ENCODE data around the gene CNGA3. TPM values are rescaled to one million over a fixed set of nuclear protein-coding genes. Genes with fewer than 3 reads are reported as not detected.
"Not testable (repeated sequence)": the region's sequence is repeated elsewhere in the genome, so short reads cannot be mapped to it uniquely, and the experiment has no call there.

The CNGA3 gene
- total RNA-seq, 2 experiments from 2014 or later: not detected

GRCh38 chr2:98394595-98395153 is 48.4 kb downstream of the CNGA3 start:
- H3K27me3 Mint-ChIP-seq (ENCODE audit: low read depth): peaks cover 8% of the 10 kb centered on the region
- CTCF ChIA-PET: no interaction called here
- no peak overlapping the region for H3K27ac Mint-ChIP-seq
- H3K36me3 Mint-ChIP-seq (ENCODE audit: low read depth): no peaks in the 10 kb centered on the region
- no peak for DNase-seq
- no peaks in the 10 kb centered on the region for H3K9me3 Mint-ChIP-seq
- intact Hi-C loops (cut with micrococcal nuclease): no loop called here
- no peaks in the 10 kb centered on the region for H3K4me1 Mint-ChIP-seq (ENCODE audit: low read depth)
- H3K4me3 Mint-ChIP-seq: no peak overlapping the region

GRCh38 chr2:98395977-98396376 is 49.7 kb downstream of the CNGA3 start:
- no peak for DNase-seq
- CTCF ChIA-PET: interaction anchor here (0.6 to 1.3 kb wide), 2 partner anchors 11 to 20 kb away, joined by 4 read pairs; no protein-coding TSS in a partner anchor
- peaks cover 8% of the 10 kb centered on the region for H3K27me3 Mint-ChIP-seq (ENCODE audit: low read depth)
- H3K27ac Mint-ChIP-seq: no peak overlapping the region
- no peak overlapping the region for H3K4me3 Mint-ChIP-seq
- no peaks in the 10 kb centered on the region for H3K4me1 Mint-ChIP-seq (ENCODE audit: low read depth)
- no peaks in the 10 kb centered on the region for H3K36me3 Mint-ChIP-seq (ENCODE audit: low read depth)
- intact Hi-C loops (cut with micrococcal nuclease): no loop called here
- no peaks in the 10 kb centered on the region for H3K9me3 Mint-ChIP-seq

GRCh38 chr2:98396745-98397355 is 50.6 kb downstream of the CNGA3 start:
- H3K4me1 Mint-ChIP-seq (ENCODE audit: low read depth): no peaks in the 10 kb centered on the region
- intact Hi-C loops (cut with micrococcal nuclease): no loop called here
- DNase-seq: no peak
- H3K9me3 Mint-ChIP-seq: no peaks in the 10 kb centered on the region
- peaks cover 8% of the 10 kb centered on the region for H3K27me3 Mint-ChIP-seq (ENCODE audit: low read depth)
- H3K36me3 Mint-ChIP-seq (ENCODE audit: low read depth): no peaks in the 10 kb centered on the region
- H3K4me3 Mint-ChIP-seq: no peak overlapping the region
- H3K27ac Mint-ChIP-seq: no peak overlapping the region
- CTCF ChIA-PET: interaction anchor here (1.1 to 1.3 kb wide), 2 partner anchors 11 to 91 kb away, joined by 3 to 4 read pairs; no protein-coding TSS in a partner anchor

GRCh38 chr2:98399140-98399539 is 52.9 kb downstream of the CNGA3 start:
- intact Hi-C loops (cut with micrococcal nuclease): no loop called here
- Mint-ChIP-seq H3K27ac (no peak overlapping the region), H3K9me3 (no peaks in the 10 kb centered on the region), H3K27me3 (ENCODE audit: low read depth) (peaks cover 8% of the 10 kb centered on the region), H3K4me3 (no peak overlapping the region), H3K4me1 (ENCODE audit: low read depth) (no peaks in the 10 kb centered on the region), H3K36me3 (ENCODE audit: low read depth) (no peaks in the 10 kb centered on the region)
- CTCF ChIA-PET: no interaction called here
- no peak for DNase-seq

- CTCF ChIA-PET: interaction anchor here (2.1 kb wide), 1 partner anchor 165 kb away, joined by 7 read pairs; no protein-coding TSS in a partner anchor
- H3K9me3 Mint-ChIP-seq: no peaks in the 10 kb centered on the region
- H3K36me3 Mint-ChIP-seq (ENCODE audit: low read depth): no peaks in the 10 kb centered on the region
- intact Hi-C loops (cut with micrococcal nuclease): no loop called here
- DNase-seq: no peak
- no peaks in the 10 kb centered on the region for H3K4me1 Mint-ChIP-seq (ENCODE audit: low read depth)
- peaks cover 2% of the 10 kb centered on the region for H3K27me3 Mint-ChIP-seq (ENCODE audit: low read depth)
- H3K27ac Mint-ChIP-seq: no peak overlapping the region
- no peak overlapping the region for H3K4me3 Mint-ChIP-seq
Measured at GRCh38 chr2:98403878-98404277, 57.6 kb downstream of the CNGA3 start.

- Mint-ChIP-seq H3K9me3 (no peaks in the 10 kb centered on the region), H3K27me3 (ENCODE audit: low read depth) (no peaks in the 10 kb centered on the region), H3K27ac (no peak overlapping the region), H3K4me3 (no peak overlapping the region), H3K36me3 (ENCODE audit: low read depth) (no peaks in the 10 kb centered on the region), H3K4me1 (ENCODE audit: low read depth) (no peaks in the 10 kb centered on the region)
- no peak for DNase-seq
- CTCF ChIA-PET: interaction anchor here (2.1 kb wide), 1 partner anchor 164 kb away, joined by 7 read pairs; no protein-coding TSS in a partner anchor
- intact Hi-C loops (cut with micrococcal nuclease): no loop called here
Measured at GRCh38 chr2:98404556-98405250, 58.4 kb downstream of the CNGA3 start.

- Mint-ChIP-seq H3K27me3 (ENCODE audit: low read depth) (no peaks in the 10 kb centered on the region), H3K4me3 (no peak overlapping the region), H3K4me1 (ENCODE audit: low read depth) (no peaks in the 10 kb centered on the region), H3K27ac (no peak overlapping the region), H3K36me3 (ENCODE audit: low read depth) (no peaks in the 10 kb centered on the region), H3K9me3 (no peaks in the 10 kb centered on the region)
- CTCF ChIA-PET: no interaction called here
- intact Hi-C loops (cut with micrococcal nuclease): no loop called here
- DNase-seq: no peak
Measured at GRCh38 chr2:98405301-98405700, 59.0 kb downstream of the CNGA3 start.

GRCh38 chr2:98408155-98408554 is 61.9 kb downstream of the CNGA3 start:
- H3K27me3 Mint-ChIP-seq (ENCODE audit: low read depth): no peaks in the 10 kb centered on the region
- intact Hi-C loops (cut with micrococcal nuclease): no loop called here
- no peaks in the 10 kb centered on the region for H3K9me3 Mint-ChIP-seq
- H3K27ac Mint-ChIP-seq: no peak overlapping the region
- H3K4me1 Mint-ChIP-seq (ENCODE audit: low read depth): peaks cover 3% of the 10 kb centered on the region
- CTCF ChIA-PET: interaction anchor here (1.0 kb wide), 1 partner anchor 161 kb away, joined by 4 read pairs; no protein-coding TSS in a partner anchor
- H3K4me3 Mint-ChIP-seq: no peak overlapping the region
- no peak for DNase-seq
- H3K36me3 Mint-ChIP-seq (ENCODE audit: low read depth): no peaks in the 10 kb centered on the region

GRCh38 chr2:98412751-98413458 is 66.6 kb downstream of the CNGA3 start:
- CTCF ChIA-PET: interaction anchor here (0.6 to 2.9 kb wide), 33 partner anchors 8 to 426 kb away, joined by 3 to 23 read pairs (median 5); no protein-coding TSS in a partner anchor
- intact Hi-C loops (cut with micrococcal nuclease): loop anchor here (1.0 kb wide), 6 partner anchors 25 to 423 kb away; no protein-coding TSS in a partner anchor
- peaks cover 4% of the 10 kb centered on the region for H3K9me3 Mint-ChIP-seq

GRCh38 chr2:98414246-98414645 is 68.0 kb downstream of the CNGA3 start:
- H3K27me3 Mint-ChIP-seq (ENCODE audit: low read depth); H3K36me3 Mint-ChIP-seq (ENCODE audit: low read depth); DNase-seq; intact Hi-C loops (cut with micrococcal nuclease); H3K9me3 Mint-ChIP-seq; H3K4me3 Mint-ChIP-seq; H3K27ac Mint-ChIP-seq: not testable (repeated sequence)
- H3K4me1 Mint-ChIP-seq (ENCODE audit: low read depth): peaks cover 17% of the 10 kb centered on the region
- CTCF ChIA-PET: interaction anchor here (0.6 to 2.9 kb wide), 4 partner anchors 26 to 156 kb away, joined by 3 to 21 read pairs (median 4); no protein-coding TSS in a partner anchor

More at GRCh38 chr2:98412751-98413458, 66.6 kb downstream of the CNGA3 start:
- Mint-ChIP-seq H3K36me3 (ENCODE audit: low read depth) (no peaks in the 10 kb centered on the region), H3K4me1 (ENCODE audit: low read depth) (peaks cover 17% of the 10 kb centered on the region), H3K27ac (no peak overlapping the region), H3K4me3 (no peak overlapping the region), H3K27me3 (ENCODE audit: low read depth) (no peaks in the 10 kb centered on the region)
- peak; percentile 70 for DNase-seq

- not testable (repeated sequence) for H3K4me3 Mint-ChIP-seq; H3K9me3 Mint-ChIP-seq; H3K27ac Mint-ChIP-seq; DNase-seq; H3K27me3 Mint-ChIP-seq (ENCODE audit: low read depth); H3K36me3 Mint-ChIP-seq (ENCODE audit: low read depth)
- intact Hi-C loops (cut with micrococcal nuclease): loop anchor here (1.0 kb wide), 1 partner anchor 45 kb away; no protein-coding TSS in a partner anchor
- H3K4me1 Mint-ChIP-seq (ENCODE audit: low read depth): peaks cover 17% of the 10 kb centered on the region
- CTCF ChIA-PET: interaction anchor here (0.6 to 1.9 kb wide), 8 partner anchors 13 to 157 kb away, joined by 3 to 8 read pairs (median 3); no protein-coding TSS in a partner anchor
Measured at GRCh38 chr2:98415719-98416248, 69.5 kb downstream of the CNGA3 start.
